Measurements from ENCODE around the gene CSMD2. TPM values are rescaled to one million over a fixed set of nuclear protein-coding genes. Genes with fewer than 3 reads are reported as not detected.

Gene CSMD2
- total RNA-seq, 1 experiment from 2014 or later: 13.2 TPM

DNA sequence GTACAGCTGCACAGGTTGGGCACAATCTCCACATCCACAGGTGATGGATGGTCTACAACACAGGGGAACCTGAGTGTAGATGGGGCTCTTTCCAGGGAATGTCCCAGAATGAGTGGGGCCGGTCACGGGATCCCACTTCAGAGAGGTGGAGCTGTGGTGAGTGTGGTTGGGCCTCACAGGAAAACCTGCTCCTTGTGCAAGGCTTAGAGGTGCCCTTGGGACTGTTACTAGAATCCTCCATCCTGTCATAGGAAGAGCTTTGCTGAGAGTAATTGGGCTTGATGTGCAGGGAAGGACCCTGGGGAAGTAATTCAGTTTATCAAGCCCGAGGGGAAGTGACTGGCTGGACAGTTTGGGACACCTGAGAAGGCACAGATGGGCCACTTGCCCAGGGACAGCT lies 554.6 kb downstream of the CSMD2 start (continued):
- TF ChIP-seq HMGA2 (CRISPR knock-in tag; IDR thresholded peaks at IDR 0.05) (no peak), PRRX2 (CRISPR knock-in tag; IDR thresholded peaks at IDR 0.05) (no peak), FOXP1 (CRISPR knock-in tag; IDR thresholded peaks at IDR 0.05; ENCODE audit: borderline replicate concordance) (no peak), ZNF317 (CRISPR knock-in tag; IDR thresholded peaks at IDR 0.05; ENCODE audit: borderline replicate concordance, low read depth) (no peak)

DNA sequence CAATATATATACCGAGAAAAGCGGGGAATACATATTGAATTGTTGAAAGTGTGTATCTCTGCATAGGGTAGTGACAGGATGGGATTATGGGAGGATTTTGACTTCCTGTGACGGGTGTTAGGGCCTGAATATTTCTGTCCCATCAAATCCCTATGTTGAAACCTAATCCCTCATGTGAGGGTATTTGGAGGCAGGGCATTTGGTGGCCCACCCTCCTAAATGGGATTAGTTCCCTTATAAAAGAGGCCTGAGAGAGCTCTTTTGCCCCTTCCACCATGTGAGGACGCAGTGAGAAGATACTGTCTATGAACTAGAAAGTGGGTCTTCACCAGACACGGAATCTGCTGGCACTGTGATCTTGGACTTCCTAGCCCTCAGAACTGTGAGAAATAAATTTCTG lies 555.3 kb downstream of the CSMD2 start:
- Mint-ChIP-seq H3K36me3 (no peaks in the 10 kb centered on the region), H3K27me3 (ENCODE audit: low read depth) (peaks cover 5% of the 10 kb centered on the region), H3K9me3 (no peaks in the 10 kb centered on the region), H3K4me3 (no peak overlapping the region), H3K4me1 (no peaks in the 10 kb centered on the region), H3K27ac (no peak overlapping the region)
- TF ChIP-seq ZNF121 (CRISPR knock-in tag; IDR thresholded peaks at IDR 0.05): no peak
- TF ChIP-seq, protein P1, sequence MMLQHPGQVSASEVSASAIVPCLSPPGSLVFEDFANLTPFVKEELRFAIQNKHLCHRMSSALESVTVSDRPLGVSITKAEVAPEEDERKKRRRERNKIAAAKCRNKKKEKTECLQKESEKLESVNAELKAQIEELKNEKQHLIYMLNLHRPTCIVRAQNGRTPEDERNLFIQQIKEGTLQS (CRISPR knock-in tag; conservative IDR thresholded peaks at IDR 0.05): no peak
- TF ChIP-seq, protein P2, sequence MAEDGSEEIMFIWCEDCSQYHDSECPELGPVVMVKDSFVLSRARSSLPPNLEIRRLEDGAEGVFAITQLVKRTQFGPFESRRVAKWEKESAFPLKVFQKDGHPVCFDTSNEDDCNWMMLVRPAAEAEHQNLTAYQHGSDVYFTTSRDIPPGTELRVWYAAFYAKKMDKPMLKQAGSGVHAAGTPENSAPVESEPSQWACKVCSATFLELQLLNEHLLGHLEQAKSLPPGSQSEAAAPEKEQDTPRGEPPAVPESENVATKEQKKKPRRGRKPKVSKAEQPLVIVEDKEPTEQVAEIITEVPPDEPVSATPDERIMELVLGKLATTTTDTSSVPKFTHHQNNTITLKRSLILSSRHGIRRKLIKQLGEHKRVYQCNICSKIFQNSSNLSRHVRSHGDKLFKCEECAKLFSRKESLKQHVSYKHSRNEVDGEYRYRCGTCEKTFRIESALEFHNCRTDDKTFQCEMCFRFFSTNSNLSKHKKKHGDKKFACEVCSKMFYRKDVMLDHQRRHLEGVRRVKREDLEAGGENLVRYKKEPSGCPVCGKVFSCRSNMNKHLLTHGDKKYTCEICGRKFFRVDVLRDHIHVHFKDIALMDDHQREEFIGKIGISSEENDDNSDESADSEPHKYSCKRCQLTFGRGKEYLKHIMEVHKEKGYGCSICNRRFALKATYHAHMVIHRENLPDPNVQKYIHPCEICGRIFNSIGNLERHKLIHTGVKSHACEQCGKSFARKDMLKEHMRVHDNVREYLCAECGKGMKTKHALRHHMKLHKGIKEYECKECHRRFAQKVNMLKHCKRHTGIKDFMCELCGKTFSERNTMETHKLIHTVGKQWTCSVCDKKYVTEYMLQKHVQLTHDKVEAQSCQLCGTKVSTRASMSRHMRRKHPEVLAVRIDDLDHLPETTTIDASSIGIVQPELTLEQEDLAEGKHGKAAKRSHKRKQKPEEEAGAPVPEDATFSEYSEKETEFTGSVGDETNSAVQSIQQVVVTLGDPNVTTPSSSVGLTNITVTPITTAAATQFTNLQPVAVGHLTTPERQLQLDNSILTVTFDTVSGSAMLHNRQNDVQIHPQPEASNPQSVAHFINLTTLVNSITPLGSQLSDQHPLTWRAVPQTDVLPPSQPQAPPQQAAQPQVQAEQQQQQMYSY (CRISPR knock-in tag; IDR thresholded peaks at IDR 0.05): no peak
- TF ChIP-seq CBFB (CRISPR knock-in tag; IDR thresholded peaks at IDR 0.05; ENCODE audit: low read depth): no peak
- no peak for TF ChIP-seq MYBL2 (CRISPR knock-in tag; IDR thresholded peaks at IDR 0.05)
- TF ChIP-seq SP1 (CRISPR knock-in tag; conservative IDR thresholded peaks at IDR 0.05): no peak
- no peak for TF ChIP-seq MAX (CRISPR knock-in tag; IDR thresholded peaks at IDR 0.05)
- no peak for TF ChIP-seq ZNF219 (CRISPR knock-in tag; IDR thresholded peaks at IDR 0.05; ENCODE audit: borderline replicate concordance)
- no peak for TF ChIP-seq ATF1 (CRISPR knock-in tag; IDR thresholded peaks at IDR 0.05)
- no peak for TF ChIP-seq NR3C1 (CRISPR knock-in tag; conservative IDR thresholded peaks at IDR 0.05; ENCODE audit: low read depth)
- TF ChIP-seq ELF4 (CRISPR knock-in tag; IDR thresholded peaks at IDR 0.05; ENCODE audit: low read depth): no peak
- no peak for TF ChIP-seq KAT7 (CRISPR knock-in tag; IDR thresholded peaks at IDR 0.05; ENCODE audit: borderline replicate concordance)
- TF ChIP-seq, protein P3, sequence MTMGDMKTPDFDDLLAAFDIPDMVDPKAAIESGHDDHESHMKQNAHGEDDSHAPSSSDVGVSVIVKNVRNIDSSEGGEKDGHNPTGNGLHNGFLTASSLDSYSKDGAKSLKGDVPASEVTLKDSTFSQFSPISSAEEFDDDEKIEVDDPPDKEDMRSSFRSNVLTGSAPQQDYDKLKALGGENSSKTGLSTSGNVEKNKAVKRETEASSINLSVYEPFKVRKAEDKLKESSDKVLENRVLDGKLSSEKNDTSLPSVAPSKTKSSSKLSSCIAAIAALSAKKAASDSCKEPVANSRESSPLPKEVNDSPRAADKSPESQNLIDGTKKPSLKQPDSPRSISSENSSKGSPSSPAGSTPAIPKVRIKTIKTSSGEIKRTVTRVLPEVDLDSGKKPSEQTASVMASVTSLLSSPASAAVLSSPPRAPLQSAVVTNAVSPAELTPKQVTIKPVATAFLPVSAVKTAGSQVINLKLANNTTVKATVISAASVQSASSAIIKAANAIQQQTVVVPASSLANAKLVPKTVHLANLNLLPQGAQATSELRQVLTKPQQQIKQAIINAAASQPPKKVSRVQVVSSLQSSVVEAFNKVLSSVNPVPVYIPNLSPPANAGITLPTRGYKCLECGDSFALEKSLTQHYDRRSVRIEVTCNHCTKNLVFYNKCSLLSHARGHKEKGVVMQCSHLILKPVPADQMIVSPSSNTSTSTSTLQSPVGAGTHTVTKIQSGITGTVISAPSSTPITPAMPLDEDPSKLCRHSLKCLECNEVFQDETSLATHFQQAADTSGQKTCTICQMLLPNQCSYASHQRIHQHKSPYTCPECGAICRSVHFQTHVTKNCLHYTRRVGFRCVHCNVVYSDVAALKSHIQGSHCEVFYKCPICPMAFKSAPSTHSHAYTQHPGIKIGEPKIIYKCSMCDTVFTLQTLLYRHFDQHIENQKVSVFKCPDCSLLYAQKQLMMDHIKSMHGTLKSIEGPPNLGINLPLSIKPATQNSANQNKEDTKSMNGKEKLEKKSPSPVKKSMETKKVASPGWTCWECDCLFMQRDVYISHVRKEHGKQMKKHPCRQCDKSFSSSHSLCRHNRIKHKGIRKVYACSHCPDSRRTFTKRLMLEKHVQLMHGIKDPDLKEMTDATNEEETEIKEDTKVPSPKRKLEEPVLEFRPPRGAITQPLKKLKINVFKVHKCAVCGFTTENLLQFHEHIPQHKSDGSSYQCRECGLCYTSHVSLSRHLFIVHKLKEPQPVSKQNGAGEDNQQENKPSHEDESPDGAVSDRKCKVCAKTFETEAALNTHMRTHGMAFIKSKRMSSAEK (CRISPR knock-in tag; IDR thresholded peaks at IDR 0.05; ENCODE audit: borderline replicate concordance): no peak
- TF ChIP-seq, protein P4, sequence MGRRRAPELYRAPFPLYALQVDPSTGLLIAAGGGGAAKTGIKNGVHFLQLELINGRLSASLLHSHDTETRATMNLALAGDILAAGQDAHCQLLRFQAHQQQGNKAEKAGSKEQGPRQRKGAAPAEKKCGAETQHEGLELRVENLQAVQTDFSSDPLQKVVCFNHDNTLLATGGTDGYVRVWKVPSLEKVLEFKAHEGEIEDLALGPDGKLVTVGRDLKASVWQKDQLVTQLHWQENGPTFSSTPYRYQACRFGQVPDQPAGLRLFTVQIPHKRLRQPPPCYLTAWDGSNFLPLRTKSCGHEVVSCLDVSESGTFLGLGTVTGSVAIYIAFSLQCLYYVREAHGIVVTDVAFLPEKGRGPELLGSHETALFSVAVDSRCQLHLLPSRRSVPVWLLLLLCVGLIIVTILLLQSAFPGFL (CRISPR knock-in tag; IDR thresholded peaks at IDR 0.05; ENCODE audit: borderline replicate concordance): no peak
- TF ChIP-seq, protein P5, sequence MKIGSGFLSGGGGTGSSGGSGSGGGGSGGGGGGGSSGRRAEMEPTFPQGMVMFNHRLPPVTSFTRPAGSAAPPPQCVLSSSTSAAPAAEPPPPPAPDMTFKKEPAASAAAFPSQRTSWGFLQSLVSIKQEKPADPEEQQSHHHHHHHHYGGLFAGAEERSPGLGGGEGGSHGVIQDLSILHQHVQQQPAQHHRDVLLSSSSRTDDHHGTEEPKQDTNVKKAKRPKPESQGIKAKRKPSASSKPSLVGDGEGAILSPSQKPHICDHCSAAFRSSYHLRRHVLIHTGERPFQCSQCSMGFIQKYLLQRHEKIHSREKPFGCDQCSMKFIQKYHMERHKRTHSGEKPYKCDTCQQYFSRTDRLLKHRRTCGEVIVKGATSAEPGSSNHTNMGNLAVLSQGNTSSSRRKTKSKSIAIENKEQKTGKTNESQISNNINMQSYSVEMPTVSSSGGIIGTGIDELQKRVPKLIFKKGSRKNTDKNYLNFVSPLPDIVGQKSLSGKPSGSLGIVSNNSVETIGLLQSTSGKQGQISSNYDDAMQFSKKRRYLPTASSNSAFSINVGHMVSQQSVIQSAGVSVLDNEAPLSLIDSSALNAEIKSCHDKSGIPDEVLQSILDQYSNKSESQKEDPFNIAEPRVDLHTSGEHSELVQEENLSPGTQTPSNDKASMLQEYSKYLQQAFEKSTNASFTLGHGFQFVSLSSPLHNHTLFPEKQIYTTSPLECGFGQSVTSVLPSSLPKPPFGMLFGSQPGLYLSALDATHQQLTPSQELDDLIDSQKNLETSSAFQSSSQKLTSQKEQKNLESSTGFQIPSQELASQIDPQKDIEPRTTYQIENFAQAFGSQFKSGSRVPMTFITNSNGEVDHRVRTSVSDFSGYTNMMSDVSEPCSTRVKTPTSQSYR (CRISPR knock-in tag; IDR thresholded peaks at IDR 0.05): no peak
- ChIA-PET POLR2A (no interaction called here), CTCF (interaction anchor here (0.7 to 1.1 kb wide), 4 partner anchors 8 to 109 kb away, joined by 3 to 5 read pairs (median 3); no protein-coding TSS in a partner anchor)
- ATAC-seq (no peak), DNase-seq (ENCODE audit: low spot score) (no peak)

All from WTC11 (cell line).